ENCODE measurements around the gene GALNT7.

DNA sequence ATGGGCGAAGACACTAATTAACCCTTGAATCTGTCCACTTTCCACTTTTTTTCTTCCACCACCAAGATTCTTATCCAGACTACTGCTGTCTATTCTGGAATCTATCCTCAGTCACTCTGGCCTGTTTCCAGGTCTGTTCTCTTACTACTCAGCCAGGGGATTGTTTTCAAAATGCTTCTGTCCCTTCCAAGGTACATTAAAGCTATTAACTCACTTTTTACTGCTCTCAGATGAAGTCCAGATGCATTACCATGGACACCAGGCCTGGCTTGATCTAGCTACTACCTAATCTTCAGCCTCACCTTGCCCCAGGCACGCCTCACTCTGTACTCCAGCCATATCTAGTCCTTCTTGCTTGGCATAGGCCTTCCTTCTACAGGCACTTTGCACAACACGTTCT lies 66.4 kb downstream of the GALNT7 start:
- TF ChIP-seq, protein P1, sequence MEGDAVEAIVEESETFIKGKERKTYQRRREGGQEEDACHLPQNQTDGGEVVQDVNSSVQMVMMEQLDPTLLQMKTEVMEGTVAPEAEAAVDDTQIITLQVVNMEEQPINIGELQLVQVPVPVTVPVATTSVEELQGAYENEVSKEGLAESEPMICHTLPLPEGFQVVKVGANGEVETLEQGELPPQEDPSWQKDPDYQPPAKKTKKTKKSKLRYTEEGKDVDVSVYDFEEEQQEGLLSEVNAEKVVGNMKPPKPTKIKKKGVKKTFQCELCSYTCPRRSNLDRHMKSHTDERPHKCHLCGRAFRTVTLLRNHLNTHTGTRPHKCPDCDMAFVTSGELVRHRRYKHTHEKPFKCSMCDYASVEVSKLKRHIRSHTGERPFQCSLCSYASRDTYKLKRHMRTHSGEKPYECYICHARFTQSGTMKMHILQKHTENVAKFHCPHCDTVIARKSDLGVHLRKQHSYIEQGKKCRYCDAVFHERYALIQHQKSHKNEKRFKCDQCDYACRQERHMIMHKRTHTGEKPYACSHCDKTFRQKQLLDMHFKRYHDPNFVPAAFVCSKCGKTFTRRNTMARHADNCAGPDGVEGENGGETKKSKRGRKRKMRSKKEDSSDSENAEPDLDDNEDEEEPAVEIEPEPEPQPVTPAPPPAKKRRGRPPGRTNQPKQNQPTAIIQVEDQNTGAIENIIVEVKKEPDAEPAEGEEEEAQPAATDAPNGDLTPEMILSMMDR (IDR thresholded peaks at IDR 0.05; ENCODE audit: low read depth, low read length), result no peak
- no peak for TF ChIP-seq POLR2A (IDR thresholded peaks at IDR 0.05; ENCODE audit: extremely low read depth, insufficient read length)
